ENCODE data around the gene JAK1. TPM values are rescaled to one million over a fixed set of nuclear protein-coding genes. Genes with fewer than 3 reads are reported as not detected.

Gene JAK1
- total RNA-seq, 1 donor from 2014 or later = 27.7 TPM

GRCh38 chr1:64983110-64983509 lies 16.8 kb upstream of the JAK1 start:
- H3K9me3 Mint-ChIP-seq = no peaks in the 10 kb centered on the region
- no peak for DNase-seq (ENCODE audit: low read depth, low spot score)
- no peak overlapping the region for H3K27ac Mint-ChIP-seq (ENCODE audit: unreplicated experiment)
- no peak overlapping the region for H3K4me3 Mint-ChIP-seq
- no peak for TF ChIP-seq CTCF (conservative IDR thresholded peaks at IDR 0.05)
- H3K4me1 Mint-ChIP-seq = no peaks in the 10 kb centered on the region
- no peaks in the 10 kb centered on the region for H3K27me3 Mint-ChIP-seq (ENCODE audit: low read depth)
- H3K36me3 Mint-ChIP-seq (ENCODE audit: low read depth) = no peaks in the 10 kb centered on the region

- H3K36me3 Mint-ChIP-seq (ENCODE audit: low read depth) = no peaks in the 10 kb centered on the region
- H3K4me3 Mint-ChIP-seq = no peak overlapping the region
Measured at GRCh38 chr1:64981601-64982533, 15.5 kb upstream of the JAK1 start.

GRCh38 chr1:64980745-64981600 lies 14.6 kb upstream of the JAK1 start:
- no peak for TF ChIP-seq CTCF (conservative IDR thresholded peaks at IDR 0.05)
- Mint-ChIP-seq H3K27me3 (ENCODE audit: low read depth) (no peaks in the 10 kb centered on the region), H3K9me3 (no peaks in the 10 kb centered on the region), H3K4me1 (peaks cover 4% of the 10 kb centered on the region), H3K4me3 (no peak overlapping the region), H3K27ac (ENCODE audit: unreplicated experiment) (no peak overlapping the region), H3K36me3 (ENCODE audit: low read depth) (no peaks in the 10 kb centered on the region)
- DNase-seq (ENCODE audit: low read depth, low spot score) = no peak

More at GRCh38 chr1:64981601-64982533, 15.5 kb upstream of the JAK1 start:
- H3K27ac Mint-ChIP-seq (ENCODE audit: unreplicated experiment) = no peak overlapping the region
- H3K4me1 Mint-ChIP-seq = no peaks in the 10 kb centered on the region
- no peaks in the 10 kb centered on the region for H3K9me3 Mint-ChIP-seq
- TF ChIP-seq CTCF (conservative IDR thresholded peaks at IDR 0.05) = no peak
- no peaks in the 10 kb centered on the region for H3K27me3 Mint-ChIP-seq (ENCODE audit: low read depth)
- DNase-seq (ENCODE audit: low read depth, low spot score) = no peak

GRCh38 chr1:64979358-64979757 lies 13.0 kb upstream of the JAK1 start:
- no peak overlapping the region for H3K4me3 Mint-ChIP-seq
- H3K9me3 Mint-ChIP-seq = no peaks in the 10 kb centered on the region
- peaks cover 9% of the 10 kb centered on the region for H3K4me1 Mint-ChIP-seq
- H3K36me3 Mint-ChIP-seq (ENCODE audit: low read depth) = no peaks in the 10 kb centered on the region
- H3K27me3 Mint-ChIP-seq (ENCODE audit: low read depth) = no peaks in the 10 kb centered on the region
- TF ChIP-seq CTCF (conservative IDR thresholded peaks at IDR 0.05) = no peak
- no peak overlapping the region for H3K27ac Mint-ChIP-seq (ENCODE audit: unreplicated experiment)
- DNase-seq (ENCODE audit: low read depth, low spot score) = no peak

GRCh38 chr1:64976361-64976760 lies 10.0 kb upstream of the JAK1 start:
- Mint-ChIP-seq H3K27me3 (ENCODE audit: low read depth) (no peaks in the 10 kb centered on the region), H3K4me1 (peaks cover 9% of the 10 kb centered on the region), H3K4me3 (no peak overlapping the region), H3K27ac (ENCODE audit: unreplicated experiment) (no peak overlapping the region), H3K9me3 (no peaks in the 10 kb centered on the region), H3K36me3 (ENCODE audit: low read depth) (no peaks in the 10 kb centered on the region)
- TF ChIP-seq CTCF (conservative IDR thresholded peaks at IDR 0.05) = no peak
- no peak for DNase-seq (ENCODE audit: low read depth, low spot score)
